Liver (tissue), 3 donors: ENCODE measurements around the gene PLA2G15.

Experiments
- CTCF ChIP-seq: fragments of 150-350 bp; IDR thresholded peaks from 2 replicates; pipeline ENCODE4 v1.5.1; 2017; ENCODE audit warnings: improper control_type of control experiment, low read depth, low read length; ENCODE audit not compliant: missing input control
- GABPA ChIP-seq, 2 donors: IDR thresholded peaks in 1 of 2; conservative IDR thresholded peaks in 1 of 2; 2 replicates each; pipeline ENCODE4 v1.6.1; 2016; ENCODE audit warnings: antibody characterized with exemption in 2 of 2, mild to moderate bottlenecking in 1 of 2, moderate library complexity in 1 of 2
- RAD21 ChIP-seq, 2 donors: IDR thresholded peaks; 2 replicates each; pipeline ENCODE4 v1.6.1; 2016; ENCODE audit warnings: antibody characterized with exemption in 2 of 2, mild to moderate bottlenecking in 2 of 2
- REST ChIP-seq: IDR thresholded peaks from 2 replicates; pipeline ENCODE4 v1.6.1; 2016; ENCODE audit warnings: antibody characterized with exemption, mild to moderate bottlenecking
- SP1 ChIP-seq: IDR thresholded peaks from 2 replicates; pipeline ENCODE4 v1.6.1; 2018; ENCODE audit warnings: antibody characterized with exemption, mild to moderate bottlenecking
- TAF1 ChIP-seq: conservative IDR thresholded peaks from 2 replicates; pipeline ENCODE4 v1.6.1; 2016; ENCODE audit warnings: antibody characterized with exemption, mild to moderate bottlenecking
- ZBTB33 ChIP-seq: IDR thresholded peaks from 2 replicates; pipeline ENCODE4 v1.6.1; 2016; ENCODE audit warnings: antibody characterized with exemption
- donor health status: healthy.
- donor health status: healthy.

- TF ChIP-seq SP1 (no peak), CTCF (no peak), REST (no peak), ZBTB33 (no peak), RAD21 (IDR thresholded peaks at IDR 0.05) (no peak), GABPA (IDR thresholded peaks at IDR 0.05 in 1 of 2, conservative IDR thresholded peaks at IDR 0.05 in 1 of 2) (no peak), TAF1 (no peak)
Measured at GRCh38 chr16:68273896-68274295, 28.7 kb downstream of the PLA2G15 start.
